ENCODE data around the gene MTG2. TPM values are rescaled to one million over a fixed set of nuclear protein-coding genes. Genes with fewer than 3 reads are reported as not detected.

The MTG2 gene
- polyA plus RNA-seq, 10 donors = 18.3 to 28.3 (median 24.7) TPM

DNA sequence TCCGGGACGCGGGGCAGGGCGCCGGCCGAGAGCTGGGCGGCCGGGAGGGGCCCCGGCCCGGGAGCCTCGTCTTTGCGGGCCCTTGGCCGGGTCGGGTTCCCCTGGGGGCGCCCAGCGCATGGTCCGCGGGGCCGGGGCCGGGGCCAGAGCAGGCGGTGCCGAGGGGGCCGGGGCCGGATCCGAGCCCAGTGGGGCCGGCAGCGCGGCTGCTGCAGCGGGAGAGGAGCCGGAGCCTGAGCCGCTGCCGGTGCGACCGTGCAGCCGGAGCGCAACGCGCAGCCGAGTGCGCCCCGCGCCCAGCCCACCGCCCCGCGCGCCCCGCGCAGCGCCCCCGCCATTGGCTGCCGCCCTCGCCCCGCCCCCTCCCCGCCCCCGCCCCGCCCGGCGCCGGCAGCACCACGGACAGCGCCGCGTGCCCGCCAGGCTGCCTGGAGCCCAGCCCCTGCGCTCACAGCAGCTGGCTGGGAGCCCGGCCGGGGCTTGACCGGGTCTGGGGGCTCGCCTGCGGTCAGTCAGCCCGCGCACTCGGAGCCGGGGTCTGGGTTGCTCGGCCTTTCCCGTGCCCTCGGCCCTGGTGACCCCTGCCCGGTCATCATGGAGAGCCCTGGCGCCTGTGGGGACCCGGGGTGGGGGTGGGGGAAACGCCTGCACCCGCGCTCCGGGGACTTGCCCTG, 37.3 kb downstream of the MTG2 start, which contains the start of gene HRH3:
Gene HRH3, minus strand, starts transcription at position 287 of the 674 bp plus-strand sequence. CDS start 308 bp downstream, outside the sequence.
- peak in 2 of 3 donors; percentile 59 to 72 for DNase-seq

GRCh38 chr20:62220666-62221568, 38.1 kb downstream of the MTG2 start:
- no peak for DNase-seq

DNA sequence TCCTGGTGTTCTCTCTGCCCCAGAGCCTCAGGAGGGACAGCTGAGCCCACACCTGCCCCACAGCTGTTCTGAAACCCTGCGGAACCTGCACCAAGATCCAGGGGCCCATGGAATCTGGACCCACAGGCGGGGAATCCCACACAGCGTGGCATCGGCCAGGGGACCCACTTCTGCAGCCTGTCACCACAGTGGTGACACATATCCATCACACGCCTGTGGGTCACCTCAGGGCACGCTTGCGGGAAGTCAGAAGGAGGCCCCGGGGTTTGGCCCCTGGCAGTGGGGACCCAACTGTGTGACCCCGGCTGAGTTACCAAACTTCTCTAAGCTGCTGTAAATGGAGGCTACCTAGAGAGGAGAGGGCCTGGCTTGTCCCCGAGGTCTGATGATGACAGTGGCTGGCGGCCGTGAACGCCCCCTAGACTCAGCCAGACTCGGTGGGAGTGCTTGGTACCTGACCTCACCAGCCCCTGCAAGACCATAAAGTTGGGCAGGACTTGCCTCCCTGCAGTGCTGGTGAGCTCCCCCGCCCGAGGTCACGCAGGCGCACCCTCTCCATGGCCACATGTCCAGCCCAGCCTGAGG, 39.5 kb downstream of the MTG2 start:
- no peak for DNase-seq

GRCh38 chr20:62222972-62223371, 40.1 kb downstream of the MTG2 start:
- DNase-seq = no peak

GRCh38 chr20:62223571-62223970, 40.7 kb downstream of the MTG2 start:
- DNase-seq = no peak

DNA sequence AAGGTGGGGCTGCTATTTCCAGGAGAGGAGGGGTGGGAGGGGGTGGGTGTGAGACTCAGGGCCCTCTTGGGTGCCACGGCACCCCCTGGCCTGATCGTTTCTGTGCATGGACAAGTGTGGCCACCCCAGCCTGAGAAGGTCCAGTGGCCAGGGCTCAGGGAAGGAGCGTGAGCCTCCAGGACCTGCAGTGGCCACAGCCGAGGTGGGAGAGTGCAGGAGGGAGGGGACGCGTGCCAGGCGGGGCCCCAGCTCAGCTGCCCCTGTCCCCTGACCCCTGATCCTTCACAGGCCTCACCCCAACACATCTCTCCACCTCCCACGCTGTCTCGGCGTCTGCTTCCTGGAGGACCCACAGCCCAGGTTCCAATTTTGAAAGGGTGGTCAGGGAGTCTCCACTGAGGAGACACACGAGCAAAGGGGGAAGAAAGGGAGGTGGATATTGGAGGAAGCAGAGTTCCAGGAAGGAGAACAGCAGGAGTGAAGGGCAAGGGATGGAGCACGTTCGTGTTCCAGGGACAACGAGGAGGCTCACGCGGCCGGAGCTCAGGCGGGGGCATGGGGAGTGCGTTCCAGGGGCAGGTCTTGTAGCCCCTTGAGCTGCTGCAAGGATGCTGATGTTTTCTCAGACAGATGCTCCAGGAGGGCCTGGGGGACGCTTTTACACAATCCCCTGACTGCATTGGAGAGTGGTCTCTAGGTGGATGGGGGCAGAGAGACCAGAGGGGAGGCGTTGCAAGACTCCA, 41.5 kb downstream of the MTG2 start:
- no peak for DNase-seq

DNA sequence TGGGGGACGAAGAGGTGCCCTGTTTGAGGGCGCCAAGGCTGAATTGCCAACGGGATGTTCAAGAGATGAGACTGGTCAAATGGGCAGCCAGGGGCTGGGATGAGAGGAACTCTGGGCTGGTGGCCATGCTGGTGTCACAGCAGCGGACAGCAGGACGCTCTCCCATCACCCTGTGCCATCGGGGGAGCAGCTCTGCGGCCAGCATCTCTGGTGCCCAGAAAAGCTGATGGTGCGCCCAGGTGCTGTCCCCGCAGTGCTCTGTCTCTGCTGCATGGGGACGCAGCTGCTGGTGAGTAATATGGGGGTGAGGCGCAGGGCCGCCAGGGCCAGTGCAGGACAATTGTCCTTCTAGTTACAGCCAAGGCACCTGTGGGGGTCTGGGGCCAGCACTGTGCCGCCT, 42.2 kb downstream of the MTG2 start:
- DNase-seq = no peak

DNA sequence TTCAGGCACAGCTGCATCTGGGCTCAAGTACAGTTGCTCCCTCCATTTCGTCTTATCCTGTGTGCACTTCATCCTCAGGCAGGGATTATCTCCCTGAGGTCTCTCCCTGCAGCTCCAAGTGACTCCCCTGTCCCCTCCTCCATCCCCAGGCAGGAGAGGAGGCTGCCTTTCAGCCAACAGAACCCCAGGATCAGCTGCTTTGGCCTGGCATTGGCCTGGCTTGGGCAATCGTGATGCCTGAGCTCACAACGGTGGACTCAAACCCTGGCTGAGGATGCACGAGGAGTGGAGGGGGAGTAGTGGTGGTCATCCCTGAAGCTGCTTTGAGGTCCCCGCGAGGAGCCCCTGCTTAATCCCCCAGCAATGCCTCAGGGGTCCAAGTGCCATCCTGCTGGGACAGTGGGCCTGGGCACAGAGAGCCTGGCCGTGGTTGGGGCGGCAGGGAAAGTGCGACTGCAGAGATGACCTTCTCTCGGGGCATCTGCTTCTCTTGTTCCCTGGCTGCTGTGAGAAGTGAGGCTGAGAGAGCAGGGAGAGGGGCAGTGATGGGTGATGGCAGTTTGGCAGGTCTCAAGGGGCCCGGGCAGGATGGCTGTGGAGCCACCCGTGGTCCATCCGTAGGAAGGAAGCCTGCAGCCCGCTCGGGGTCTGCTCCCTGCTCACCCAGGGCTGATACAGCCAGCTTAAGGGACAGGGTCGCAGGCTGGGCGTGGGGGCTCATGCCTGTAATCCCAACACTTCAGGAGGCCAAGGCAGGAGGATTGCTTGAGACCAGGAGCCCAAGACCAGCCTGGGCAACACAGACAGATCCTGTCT, 43.2 kb downstream of the MTG2 start:
- DNase-seq = no peak

GRCh38 chr20:62226707-62227590, 44.1 kb downstream of the MTG2 start:
- DNase-seq = no peak

- DNase-seq = no peak
These were observed 44.8 kb downstream of the MTG2 start for GRCh38 chr20:62227591-62227976.

- DNase-seq = no peak
These were observed 45.4 kb downstream of the MTG2 start for GRCh38 chr20:62227977-62228958.

- no peak for DNase-seq
These were observed 46.2 kb downstream of the MTG2 start for GRCh38 chr20:62228982-62229545.

GRCh38 chr20:62229667-62230066, 46.8 kb downstream of the MTG2 start:
- DNase-seq = no peak

DNA sequence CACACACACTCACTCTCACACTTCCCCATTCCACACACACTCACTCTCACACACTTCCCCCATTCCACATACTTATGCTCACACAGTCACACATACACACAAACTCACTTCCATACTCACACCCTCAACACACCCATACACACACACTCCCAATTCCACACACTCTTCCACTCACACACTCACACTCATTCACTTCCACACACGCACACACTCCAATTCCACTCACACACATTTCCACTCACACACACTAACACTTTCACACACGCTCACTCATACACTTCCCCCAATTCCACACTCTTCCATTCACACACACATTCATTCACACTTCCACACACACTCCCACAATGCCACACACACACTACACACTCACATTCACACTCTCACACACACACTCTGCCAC, 47.4 kb downstream of the MTG2 start:
- DNase-seq = no peak

GRCh38 chr20:62230696-62231095, 47.9 kb downstream of the MTG2 start:
- no peak for DNase-seq

DNA sequence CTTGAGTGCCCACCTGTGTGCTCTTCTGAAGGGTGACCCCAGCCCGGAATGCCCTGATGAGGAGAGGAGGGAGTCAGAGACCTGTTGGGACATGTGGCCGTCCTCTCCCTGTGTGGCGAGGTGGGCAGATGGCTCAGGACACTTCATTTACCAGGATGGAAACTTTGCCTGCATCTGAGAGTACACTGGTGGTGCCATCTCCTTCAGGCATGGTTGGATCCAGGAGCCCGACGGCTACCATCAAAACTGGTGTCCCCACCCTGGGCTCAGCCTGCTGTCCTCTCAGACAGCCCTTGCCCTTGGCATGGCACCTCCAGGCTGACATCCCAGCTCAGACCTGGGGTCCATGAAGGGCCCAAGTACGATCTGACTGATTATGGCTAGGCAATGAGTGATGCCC, 48.5 kb downstream of the MTG2 start:
- no peak for DNase-seq

DNA sequence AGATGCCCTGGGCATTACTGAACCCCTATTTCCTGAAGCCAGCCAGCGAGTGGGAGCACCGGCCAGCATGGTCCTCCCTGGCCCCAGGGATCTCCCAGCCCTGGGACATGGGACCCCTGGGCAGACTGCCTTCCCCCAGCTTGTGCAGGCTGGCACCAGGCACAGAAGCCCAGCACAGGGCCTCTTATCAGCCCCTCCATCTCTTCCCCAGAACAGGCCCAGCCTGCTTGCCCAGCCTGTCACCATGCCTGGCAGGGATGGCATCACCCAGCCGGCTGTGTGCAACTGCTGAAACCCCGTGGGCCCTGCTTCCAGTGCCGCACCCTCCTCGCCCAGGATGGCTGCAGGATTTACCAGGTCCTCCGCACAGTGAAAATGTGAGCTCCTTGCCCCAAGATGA, 49.4 kb downstream of the MTG2 start:
- DNase-seq = no peak

Measured in muscle of back (tissue), 11 donors.